ENCODE data around the gene SGSH.
"Not testable (repeated sequence)": the region's sequence is repeated elsewhere in the genome, so short reads cannot be mapped to it uniquely, and the experiment has no call there.

SGSH gene

DNA sequence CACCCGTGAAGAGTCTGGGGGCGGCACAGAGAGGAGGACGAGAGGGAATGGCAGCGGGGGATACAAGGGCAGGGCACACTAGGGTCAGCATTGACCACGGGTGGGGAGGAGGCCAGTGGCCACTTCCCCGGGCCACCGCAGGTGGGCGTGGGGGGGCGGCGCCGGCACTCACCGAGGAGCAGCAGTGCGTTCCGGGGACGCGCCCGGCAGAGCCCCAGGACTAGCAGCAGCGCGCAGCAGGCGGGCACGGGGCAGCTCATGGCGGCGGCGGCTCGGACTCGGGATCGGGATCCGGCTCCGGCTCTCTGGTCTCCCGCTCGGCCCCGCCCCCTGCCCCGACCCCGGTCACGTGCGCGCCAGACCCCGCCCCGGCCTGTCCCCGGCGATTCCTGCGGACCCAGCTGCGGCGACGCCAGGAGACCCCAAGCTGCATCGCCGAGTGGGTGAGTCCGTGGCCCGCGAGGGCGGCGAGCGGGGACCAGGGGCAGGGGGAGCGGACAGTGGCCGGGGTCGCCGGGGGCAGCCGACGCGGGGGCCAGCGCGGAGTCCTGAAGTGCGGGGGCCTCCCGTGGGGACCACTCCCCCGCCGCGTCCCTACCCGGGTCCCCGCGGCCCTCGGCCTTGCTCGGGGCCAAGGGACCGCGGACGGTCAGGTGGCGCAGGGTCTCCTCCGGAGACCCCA lies at the start of gene SGSH, which contains the start of gene SLC26A11:
SGSH (minus strand) TSS at position 280 of the 682 bp plus-strand sequence; CDS start at position 260, 20 bp downstream.
SLC26A11 (plus strand) TSS at position 374 of the 682 bp plus-strand sequence. CDS start 1,134 bp downstream, outside the sequence.
- FAIRE-seq, result no peak

GRCh38 chr17:80269405-80269807 lies 49.3 kb upstream of the SGSH start:
- no peak for FAIRE-seq

GRCh38 chr17:80268427-80268826 lies 48.3 kb upstream of the SGSH start:
- FAIRE-seq, result no peak

GRCh38 chr17:80267391-80267790 lies 47.3 kb upstream of the SGSH start:
- no peak for FAIRE-seq

DNA sequence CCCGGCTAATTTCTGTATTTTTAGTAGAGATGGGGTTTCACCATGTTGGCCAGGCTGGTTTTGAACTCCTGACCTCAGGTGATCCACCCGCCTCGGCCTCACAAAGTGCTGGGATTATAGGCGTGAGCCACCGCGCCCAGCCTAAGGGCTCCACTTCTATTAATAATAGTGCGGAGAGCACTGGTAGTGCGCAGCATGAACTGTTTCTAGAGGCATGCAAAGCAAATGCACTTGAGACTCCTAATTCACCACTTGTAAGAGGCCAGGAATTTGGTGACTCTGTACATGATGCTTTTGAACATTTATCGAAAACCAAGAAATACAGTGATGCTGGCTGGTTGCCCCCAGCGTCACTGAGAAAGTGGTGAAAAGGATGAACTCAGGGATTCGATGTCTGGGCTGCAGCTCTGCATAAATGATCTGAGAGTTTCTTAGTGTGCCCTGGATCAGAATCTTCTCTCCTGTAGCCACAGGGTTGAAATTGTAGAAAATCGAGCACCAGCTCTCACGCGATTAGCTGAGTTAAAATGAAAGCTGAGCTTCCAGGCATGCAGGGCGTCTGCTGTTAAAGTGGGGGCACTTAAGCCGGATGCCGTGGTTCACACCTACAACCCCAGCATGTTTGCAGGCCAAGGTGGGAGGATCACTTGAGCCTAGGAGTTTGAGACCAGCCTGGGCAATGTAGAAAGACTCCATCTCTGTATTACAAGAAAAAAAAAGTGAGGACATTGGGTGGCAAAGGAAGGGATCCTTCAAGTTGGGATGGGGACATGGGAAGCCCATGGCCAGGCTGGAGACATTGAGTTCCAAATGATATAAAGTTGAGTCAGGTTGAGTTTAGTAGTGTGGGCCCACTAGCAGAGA lies 45.3 kb upstream of the SGSH start:
- no peak for FAIRE-seq

GRCh38 chr17:80264205-80265075 lies 44.3 kb upstream of the SGSH start:
- FAIRE-seq, result no peak

- FAIRE-seq, result no peak
These were observed 43.4 kb upstream of the SGSH start for GRCh38 chr17:80263253-80264204.

GRCh38 chr17:80262775-80263244 lies 42.7 kb upstream of the SGSH start:
- no peak for FAIRE-seq

DNA sequence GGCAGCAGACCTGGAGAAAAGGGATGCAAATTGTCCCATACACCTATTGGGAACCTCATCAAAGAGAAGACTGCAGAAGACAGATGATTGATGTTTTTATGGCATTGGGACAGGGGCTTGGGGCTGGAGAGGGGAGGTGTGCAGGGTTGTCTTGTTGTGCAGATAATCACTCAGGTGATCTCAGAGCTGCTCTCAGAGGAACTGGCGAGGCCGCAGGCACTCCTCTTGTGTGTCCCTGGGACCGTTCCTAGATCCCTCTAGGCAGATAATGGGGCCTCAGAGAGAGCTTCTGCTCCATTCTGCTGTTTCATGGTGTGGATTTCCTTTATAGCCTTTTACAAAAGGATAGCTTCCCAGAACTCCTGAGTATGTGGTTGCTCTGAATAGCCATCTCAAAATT lies 42.2 kb upstream of the SGSH start:
- FAIRE-seq, result no peak

DNA sequence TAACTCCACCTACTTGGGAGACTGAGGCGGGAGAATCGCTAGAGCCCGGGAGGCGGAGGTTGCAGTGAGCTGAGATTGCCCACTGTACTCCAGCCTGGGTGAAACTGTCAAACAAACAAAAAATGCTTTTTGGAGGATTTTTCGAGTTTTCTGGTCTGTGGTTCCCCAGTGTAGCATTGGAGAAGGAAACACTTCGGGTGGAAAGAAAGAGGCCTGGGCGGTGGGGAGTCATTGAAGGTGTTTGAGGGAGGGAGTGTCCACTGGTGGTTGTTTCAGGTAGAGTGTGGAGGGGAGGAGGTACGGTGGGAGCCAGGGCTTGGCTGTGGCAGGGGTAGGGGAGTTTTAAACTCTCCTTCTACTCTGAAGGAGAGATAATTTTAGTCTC lies 41.8 kb upstream of the SGSH start:
- FAIRE-seq, result no peak

- no peak for FAIRE-seq
These were observed 41.2 kb upstream of the SGSH start for GRCh38 chr17:80261159-80261894.

GRCh38 chr17:80260791-80261158 lies 40.6 kb upstream of the SGSH start, which contains the start of gene RNF213:
RNF213 (plus strand) TSS chr17:80260852; CDS start chr17:80263682, 2,830 bp downstream.
- FAIRE-seq, result no peak

DNA sequence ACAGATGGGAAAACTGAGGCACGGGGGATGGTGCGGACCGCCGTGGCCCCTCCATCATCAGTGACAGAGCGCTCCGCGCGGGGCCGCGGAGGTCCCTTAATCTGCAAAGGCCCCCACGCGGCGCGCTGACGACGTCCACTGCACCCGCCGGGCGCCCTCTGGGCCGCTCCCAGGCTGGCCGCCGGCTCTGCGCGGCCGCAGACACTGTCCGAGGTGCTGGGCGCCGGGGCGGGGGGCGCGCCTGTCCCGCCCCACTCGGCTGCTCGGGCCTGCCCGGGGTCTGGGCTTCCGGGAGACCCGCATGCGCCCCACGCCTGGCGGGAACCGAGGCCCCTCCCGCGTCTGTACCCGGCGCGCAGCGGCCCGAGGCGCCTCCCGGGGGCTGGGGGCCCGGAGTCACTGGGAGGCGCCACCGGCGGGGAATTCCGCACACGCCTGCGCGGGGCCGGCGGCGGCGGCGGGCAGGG lies 40.0 kb upstream of the SGSH start:
- FAIRE-seq, result no peak

- no peak for FAIRE-seq
These were observed 39.4 kb upstream of the SGSH start for GRCh38 chr17:80259457-80260068.

GRCh38 chr17:80258296-80258695 lies 38.2 kb upstream of the SGSH start:
- FAIRE-seq, result not testable (repeated sequence)

- no peak for FAIRE-seq
These were observed 37.6 kb upstream of the SGSH start for GRCh38 chr17:80257716-80258213.

DNA sequence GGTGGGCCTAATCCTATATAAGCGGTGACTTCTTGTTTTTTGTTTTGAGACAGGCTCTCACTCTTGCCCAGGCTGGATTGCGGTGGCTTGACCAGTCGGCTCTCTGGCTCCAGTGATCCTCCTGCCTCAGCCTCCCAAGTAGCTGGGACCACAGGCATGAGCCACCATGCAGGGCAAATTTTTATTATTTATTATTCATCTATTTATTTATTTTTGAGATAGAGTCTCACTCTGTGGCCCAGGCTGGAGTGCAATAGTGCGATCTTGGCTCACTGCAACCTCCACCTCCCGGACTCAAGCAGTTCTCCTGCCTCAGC lies 35.9 kb upstream of the SGSH start:
- no peak for FAIRE-seq

- no peak for FAIRE-seq
These were observed 34.5 kb upstream of the SGSH start for GRCh38 chr17:80254396-80255251.
